ENCODE results near the gene FBXO31.

The FBXO31 gene

DNA sequence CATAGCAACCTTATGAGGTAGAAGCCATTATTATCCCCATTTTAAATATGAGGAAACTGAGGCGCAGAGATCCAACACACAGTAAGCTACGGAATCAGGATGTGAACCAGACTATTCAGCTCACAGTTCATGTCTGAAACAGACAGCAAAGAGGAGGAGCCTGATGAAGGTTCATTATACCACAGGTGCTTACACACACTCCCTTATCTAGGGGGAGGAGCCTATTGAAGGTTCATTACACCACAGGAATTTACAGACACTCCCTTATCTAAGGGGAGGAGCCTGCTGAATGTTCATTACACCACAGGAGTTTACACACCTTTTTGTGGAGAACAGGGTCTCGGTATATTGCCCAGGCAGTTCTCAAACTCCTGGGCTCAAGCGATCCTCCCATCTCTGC, 88.3 kb downstream of the FBXO31 start:
- Histone ChIP-seq H3K36me3 (ENCODE audit: low read depth) (no peaks in the 10 kb centered on the region), H3K27me3 (ENCODE audit: insufficient read depth, poor library complexity, severe bottlenecking) (no peaks in the 10 kb centered on the region), H3K27ac (ENCODE audit: poor library complexity, severe bottlenecking) (no peak overlapping the region), H3K4me1 (ENCODE audit: insufficient read depth, poor library complexity, severe bottlenecking) (no peaks in the 10 kb centered on the region), H3K9me3 (ENCODE audit: severe bottlenecking) (peaks cover 4% of the 10 kb centered on the region), H3K4me3 (ENCODE audit: severe bottlenecking) (no peak overlapping the region)
- DNase-seq (ENCODE audit: low spot score) (no peak), ATAC-seq (ENCODE audit: low read depth) (peak; percentile 88)
- TF ChIP-seq CTCF (IDR thresholded peaks at IDR 0.05; ENCODE audit: poor library complexity, severe bottlenecking) = no peak

GRCh38 chr16:87293990-87294389, 89.6 kb downstream of the FBXO31 start:
- Histone ChIP-seq H3K27me3 (ENCODE audit: insufficient read depth, poor library complexity, severe bottlenecking) (no peaks in the 10 kb centered on the region), H3K27ac (ENCODE audit: poor library complexity, severe bottlenecking) (no peak overlapping the region), H3K4me3 (ENCODE audit: severe bottlenecking) (no peak overlapping the region), H3K36me3 (ENCODE audit: low read depth) (no peaks in the 10 kb centered on the region), H3K4me1 (ENCODE audit: insufficient read depth, poor library complexity, severe bottlenecking) (no peaks in the 10 kb centered on the region), H3K9me3 (ENCODE audit: severe bottlenecking) (peaks cover 4% of the 10 kb centered on the region)
- DNase-seq (ENCODE audit: low spot score) (no peak), ATAC-seq (ENCODE audit: low read depth) (no peak)
- TF ChIP-seq CTCF (IDR thresholded peaks at IDR 0.05; ENCODE audit: poor library complexity, severe bottlenecking) = no peak

DNA sequence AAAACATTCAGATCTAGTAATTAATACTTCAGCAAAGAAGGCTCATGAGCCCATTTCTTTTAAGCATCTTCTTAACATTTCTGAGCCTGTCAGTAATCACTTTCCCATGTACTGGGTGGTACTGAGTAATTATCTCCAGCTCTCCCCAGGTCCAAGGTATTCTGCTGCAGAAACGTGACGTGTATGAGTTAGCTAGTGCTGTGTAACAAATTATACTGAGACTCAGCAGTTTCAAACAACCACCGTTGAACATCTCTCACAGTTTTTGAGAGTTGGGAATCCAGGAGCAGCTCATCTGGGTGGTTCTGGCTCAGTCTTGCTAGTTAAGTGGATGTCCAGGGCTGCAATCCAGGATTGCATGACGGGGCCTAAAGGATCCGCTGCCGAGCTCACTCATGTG, 91.6 kb downstream of the FBXO31 start:
- DNase-seq (ENCODE audit: low spot score) (no peak), ATAC-seq (ENCODE audit: low read depth) (no peak)
- Histone ChIP-seq H3K27ac (ENCODE audit: poor library complexity, severe bottlenecking) (no peak overlapping the region), H3K4me3 (ENCODE audit: severe bottlenecking) (no peak overlapping the region), H3K9me3 (ENCODE audit: severe bottlenecking) (peaks cover 6% of the 10 kb centered on the region), H3K4me1 (ENCODE audit: insufficient read depth, poor library complexity, severe bottlenecking) (no peaks in the 10 kb centered on the region), H3K27me3 (ENCODE audit: insufficient read depth, poor library complexity, severe bottlenecking) (no peaks in the 10 kb centered on the region), H3K36me3 (ENCODE audit: low read depth) (no peaks in the 10 kb centered on the region)
- TF ChIP-seq CTCF (IDR thresholded peaks at IDR 0.05; ENCODE audit: poor library complexity, severe bottlenecking) = no peak

GRCh38 chr16:87288753-87289362, 94.7 kb downstream of the FBXO31 start:
- Histone ChIP-seq H3K4me1 (ENCODE audit: insufficient read depth, poor library complexity, severe bottlenecking) (no peaks in the 10 kb centered on the region), H3K36me3 (ENCODE audit: low read depth) (no peaks in the 10 kb centered on the region), H3K27me3 (ENCODE audit: insufficient read depth, poor library complexity, severe bottlenecking) (no peaks in the 10 kb centered on the region), H3K27ac (ENCODE audit: poor library complexity, severe bottlenecking) (no peak overlapping the region), H3K9me3 (ENCODE audit: severe bottlenecking) (peaks cover 6% of the 10 kb centered on the region), H3K4me3 (ENCODE audit: severe bottlenecking) (no peak overlapping the region)
- no peak for DNase-seq (ENCODE audit: low spot score)
- TF ChIP-seq CTCF (IDR thresholded peaks at IDR 0.05; ENCODE audit: poor library complexity, severe bottlenecking) = no peak
- no peak for ATAC-seq (ENCODE audit: low read depth)

GRCh38 chr16:87286839-87287626, 96.5 kb downstream of the FBXO31 start:
- peaks cover 6% of the 10 kb centered on the region for H3K9me3 ChIP-seq (ENCODE audit: severe bottlenecking)
- no peak for DNase-seq (ENCODE audit: low spot score)
- H3K27me3 ChIP-seq (ENCODE audit: insufficient read depth, poor library complexity, severe bottlenecking) = no peaks in the 10 kb centered on the region
- no peaks in the 10 kb centered on the region for H3K36me3 ChIP-seq (ENCODE audit: low read depth)
- no peaks in the 10 kb centered on the region for H3K4me1 ChIP-seq (ENCODE audit: insufficient read depth, poor library complexity, severe bottlenecking)
- ATAC-seq (ENCODE audit: low read depth) = no peak
- TF ChIP-seq CTCF (IDR thresholded peaks at IDR 0.05; ENCODE audit: poor library complexity, severe bottlenecking) = no peak
- H3K27ac ChIP-seq (ENCODE audit: poor library complexity, severe bottlenecking) = no peak overlapping the region
- no peak overlapping the region for H3K4me3 ChIP-seq (ENCODE audit: severe bottlenecking)
